ENCODE results near the gene PIANP. TPM values are rescaled to one million over a fixed set of nuclear protein-coding genes. Genes with fewer than 3 reads are reported as not detected.

PIANP gene
- total RNA-seq, 2 experiments from 2014 or later = not detected

Other genes starting within 250 kb of the PIANP start
- gene TAPBPL, start 248.8 kb downstream of the PIANP start, total RNA-seq = 10 to 100 TPM; 31.2 to 32.5 TPM
- 10 to 100 TPM; 46.6 to 48.9 TPM for gene VAMP1, start 230.1 kb downstream of the PIANP start, total RNA-seq
- 100 to 1,000 TPM; 217 to 228 TPM for gene MRPL51, start 207.6 kb downstream of the PIANP start, total RNA-seq
- gene NCAPD2, start 206.7 kb downstream of the PIANP start, total RNA-seq = 100 to 1,000 TPM; 195 to 201 TPM
- gene GAPDH, start 166.3 kb downstream of the PIANP start, total RNA-seq = 1,000 to 10,000 TPM; 6,175 to 6,471 TPM
- gene IFFO1, start 144.8 kb downstream of the PIANP start, total RNA-seq = 10 to 100 TPM; 24.9 to 25.5 TPM
- gene NOP2, start 132.5 kb downstream of the PIANP start, total RNA-seq = 10 to 100 TPM; 84.2 to 87.6 TPM
- 100 to 1,000 TPM; 277 to 292 TPM for gene CHD4, start 93.4 kb downstream of the PIANP start, total RNA-seq
- 10 to 100 TPM; 16.5 to 16.8 TPM for gene LPAR5, start 64.9 kb downstream of the PIANP start, total RNA-seq
- gene ACRBP, start 53.4 kb downstream of the PIANP start, total RNA-seq = 1 to 10 TPM in 1 of 2 experiments, under 1 TPM in 1; 0.76 to 1.7 TPM
- 10 to 100 TPM; 24.9 TPM for gene ING4, start 37.7 kb downstream of the PIANP start, total RNA-seq
- gene ZNF384, start 11.4 kb downstream of the PIANP start, total RNA-seq = 10 to 100 TPM; 71.9 to 76.4 TPM
- gene COPS7A, start 23.2 kb upstream of the PIANP start, total RNA-seq = 10 to 100 TPM; 26.9 to 29.7 TPM
- 100 to 1,000 TPM; 109 to 113 TPM for gene MLF2, start 52.3 kb upstream of the PIANP start, total RNA-seq
- 10 to 100 TPM; 42.9 to 47.4 TPM for gene PTMS, start 65.5 kb upstream of the PIANP start, total RNA-seq
- 10 to 100 TPM; 43.0 to 45.2 TPM for gene LAG3, start 71.7 kb upstream of the PIANP start, total RNA-seq
- 1 to 10 TPM in 1 of 2 experiments, under 1 TPM in 1; 0.90 to 1.6 TPM for gene CD4, start 88.7 kb upstream of the PIANP start, total RNA-seq
- under 1 TPM; 0.13 to 0.34 TPM for gene GPR162, start 121.0 kb upstream of the PIANP start, total RNA-seq
- under 1 TPM in 1 of 2 experiments, not detected in 1; 0.26 TPM for gene P3H3, start 127.6 kb upstream of the PIANP start, total RNA-seq
- gene GNB3, start 140.1 kb upstream of the PIANP start, total RNA-seq = under 1 TPM in 1 of 2 experiments, not detected in 1; 0.08 TPM
- gene CDCA3, start 150.5 kb upstream of the PIANP start, total RNA-seq = 100 to 1,000 TPM; 103 to 115 TPM
- gene USP5, start 151.3 kb upstream of the PIANP start, total RNA-seq = 100 to 1,000 TPM; 105 to 108 TPM
- 1,000 to 10,000 TPM; 1,505 to 1,545 TPM for gene TPI1, start 166.7 kb upstream of the PIANP start, total RNA-seq
- 10 to 100 TPM in 1 of 2 experiments, 1 to 10 TPM in 1; 10.0 to 11.2 TPM for gene SPSB2, start 172.5 kb upstream of the PIANP start, total RNA-seq
- 1 to 10 TPM; 6.5 to 8.6 TPM for gene LRRC23, start 204.0 kb upstream of the PIANP start, total RNA-seq
- gene ENO2, start 213.8 kb upstream of the PIANP start, total RNA-seq = 100 to 1,000 TPM; 133 to 141 TPM
- gene ATN1, start 227.1 kb upstream of the PIANP start, total RNA-seq = 10 to 100 TPM; 21.6 to 24.5 TPM
- not detected for gene RNU7-1, start 243.0 kb upstream of the PIANP start, total RNA-seq
- 100 to 1,000 TPM; 184 to 185 TPM for gene C12orf57, start 243.2 kb upstream of the PIANP start, total RNA-seq

Measured in activated CD8-positive, alpha-beta T cell treated with anti-CD3 and anti-CD28 coated beads, Interleukin-2, amount 10 ng/mL, durations not matched to agents 7 days and 5 days (primary cell).